HFFc6 (cell line): ENCODE data around the gene CSMD2. TPM values are rescaled to one million over a fixed set of nuclear protein-coding genes. Genes with fewer than 3 reads are reported as not detected.

ENCODE experiments used
- DNase-seq: peaks from one replicate; pipeline ENCODE4 v3.0.0-alpha.2; 2018
- H3K27ac Mint-ChIP-seq: 2 replicates; pipeline ENCODE4 v1.8.0; 2020; ENCODE audit warnings: mild to moderate bottlenecking, mixed read lengths
- H3K27me3 Mint-ChIP-seq: 2 replicates; pipeline ENCODE4 v1.8.0; 2021; ENCODE audit warnings: mild to moderate bottlenecking, moderate library complexity, mixed read lengths; ENCODE audit not compliant: insufficient read depth
- H3K36me3 Mint-ChIP-seq: 2 replicates; pipeline ENCODE4 v1.8.0; 2021; ENCODE audit warnings: low read depth, mixed read lengths
- H3K4me1 Mint-ChIP-seq: 2 replicates; pipeline ENCODE4 v1.8.0; 2020; ENCODE audit warnings: low read depth, mixed read lengths
- H3K4me3 Mint-ChIP-seq: 2 replicates; pipeline ENCODE4 v1.8.0; 2020; ENCODE audit warnings: mild to moderate bottlenecking, moderate library complexity, mixed read lengths
- H3K9me3 Mint-ChIP-seq: 2 replicates; pipeline ENCODE4 v1.8.0; 2020; ENCODE audit warnings: mild to moderate bottlenecking, mixed read lengths
- total RNA-seq, 6 experiments: library from RNA; stranded (reverse); fragmentation: NEBNext Ultra II Directional; extraction: Animal tissue kit (Norgen Biotek cat#: 25700); gene quantifications; 2 replicates in 1 of 6; 3 replicates in 5 of 6; pipeline ENCODE4 v1.2.3, GENCODE V29; 2021
- TF ChIP-seq, protein P1 (sequence below): fragments of 200-600 bp; sonication (generic); IDR thresholded peaks from 2 replicates; pipeline ENCODE4 v1.5.0; 2021; ENCODE audit warnings: antibody characterized with exemption, mild to moderate bottlenecking

CSMD2 gene
- total RNA-seq, 6 experiments from 2014 or later, result 0.77 to 3.2 (median 1.2) TPM

DNA sequence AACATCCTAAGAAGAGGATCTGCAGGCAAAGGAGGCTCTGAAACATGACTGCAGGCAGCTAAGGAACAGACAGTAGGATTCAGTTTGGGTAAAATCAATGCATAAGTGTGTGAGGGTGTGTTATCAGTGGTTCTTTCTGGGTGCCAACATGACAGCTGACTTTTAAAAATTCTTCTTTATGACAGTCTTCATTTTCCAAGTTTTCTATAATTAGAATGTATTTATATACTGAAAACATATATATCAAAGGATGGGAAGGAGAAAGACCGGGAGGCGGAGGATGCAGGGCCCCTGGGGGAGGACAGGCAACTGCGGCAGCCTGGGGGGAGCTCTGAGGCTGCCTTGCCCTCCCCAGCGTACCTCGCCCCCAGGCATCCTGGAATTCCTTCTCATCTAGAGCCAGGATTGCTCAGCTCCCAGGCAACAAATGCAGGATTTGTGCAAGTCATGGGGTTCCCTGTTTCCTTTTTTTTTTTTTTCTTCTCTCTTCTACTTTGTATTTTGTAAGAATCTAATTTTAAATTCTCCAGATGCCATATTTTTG, 104.8 kb downstream of the CSMD2 start:
- Mint-ChIP-seq H3K27ac (no peak overlapping the region), H3K4me3 (no peak overlapping the region), H3K9me3 (peaks cover 23% of the 10 kb centered on the region), H3K36me3 (peaks cover 5% of the 10 kb centered on the region; the same call in 1 of the 2 replicates), H3K4me1 (no peaks in the 10 kb centered on the region), H3K27me3 (peaks cover 6% of the 10 kb centered on the region)
- no peak for DNase-seq
- TF ChIP-seq, protein P1, sequence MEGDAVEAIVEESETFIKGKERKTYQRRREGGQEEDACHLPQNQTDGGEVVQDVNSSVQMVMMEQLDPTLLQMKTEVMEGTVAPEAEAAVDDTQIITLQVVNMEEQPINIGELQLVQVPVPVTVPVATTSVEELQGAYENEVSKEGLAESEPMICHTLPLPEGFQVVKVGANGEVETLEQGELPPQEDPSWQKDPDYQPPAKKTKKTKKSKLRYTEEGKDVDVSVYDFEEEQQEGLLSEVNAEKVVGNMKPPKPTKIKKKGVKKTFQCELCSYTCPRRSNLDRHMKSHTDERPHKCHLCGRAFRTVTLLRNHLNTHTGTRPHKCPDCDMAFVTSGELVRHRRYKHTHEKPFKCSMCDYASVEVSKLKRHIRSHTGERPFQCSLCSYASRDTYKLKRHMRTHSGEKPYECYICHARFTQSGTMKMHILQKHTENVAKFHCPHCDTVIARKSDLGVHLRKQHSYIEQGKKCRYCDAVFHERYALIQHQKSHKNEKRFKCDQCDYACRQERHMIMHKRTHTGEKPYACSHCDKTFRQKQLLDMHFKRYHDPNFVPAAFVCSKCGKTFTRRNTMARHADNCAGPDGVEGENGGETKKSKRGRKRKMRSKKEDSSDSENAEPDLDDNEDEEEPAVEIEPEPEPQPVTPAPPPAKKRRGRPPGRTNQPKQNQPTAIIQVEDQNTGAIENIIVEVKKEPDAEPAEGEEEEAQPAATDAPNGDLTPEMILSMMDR, result no peak

DNA sequence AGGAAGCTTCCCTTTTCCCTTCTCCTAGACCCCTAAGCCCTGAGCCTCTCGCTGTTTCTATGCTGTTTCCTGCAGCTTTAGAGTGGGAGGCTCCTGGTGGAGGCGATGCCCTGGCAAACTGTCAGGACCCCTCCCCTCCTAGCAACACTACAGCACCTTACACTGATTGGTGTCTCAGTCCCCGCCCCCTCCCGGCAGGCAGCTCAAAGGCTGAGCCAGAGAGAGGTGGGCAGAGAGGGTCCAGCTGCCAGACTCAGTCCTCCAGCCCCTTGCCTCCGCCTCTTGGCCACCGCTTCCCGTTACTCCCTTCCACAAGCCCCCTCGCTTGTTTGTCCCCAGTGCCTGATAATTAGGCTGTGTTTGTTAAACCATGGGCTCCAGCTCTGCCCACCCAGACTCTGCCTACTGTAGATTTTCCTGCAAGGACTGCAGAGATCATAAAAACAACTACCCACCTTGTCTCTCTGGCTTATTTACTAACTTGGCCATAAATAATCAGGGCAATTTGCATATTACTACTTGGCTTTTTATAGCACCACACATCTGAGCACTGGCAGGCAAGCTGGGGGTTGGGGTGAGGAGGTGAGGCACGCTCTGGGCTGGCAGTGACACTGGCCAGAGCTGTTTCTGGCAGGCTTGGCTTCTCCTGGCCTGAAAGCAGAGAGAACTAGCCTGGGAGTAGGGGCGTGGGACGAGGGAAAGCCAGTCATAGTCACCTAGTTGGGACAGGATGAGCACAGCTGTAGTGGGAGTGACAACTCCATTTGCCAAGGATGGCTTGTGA, 107.5 kb downstream of the CSMD2 start:
- no peaks in the 10 kb centered on the region for H3K4me1 Mint-ChIP-seq
- peaks cover 14% of the 10 kb centered on the region for H3K9me3 Mint-ChIP-seq
- TF ChIP-seq, protein P1, result no peak
- no peaks in the 10 kb centered on the region; the same call in 1 of the 2 replicates for H3K36me3 Mint-ChIP-seq
- no peak overlapping the region for H3K27ac Mint-ChIP-seq
- no peak for DNase-seq
- H3K4me3 Mint-ChIP-seq, result no peak overlapping the region
- H3K27me3 Mint-ChIP-seq, result peaks cover 6% of the 10 kb centered on the region

DNA sequence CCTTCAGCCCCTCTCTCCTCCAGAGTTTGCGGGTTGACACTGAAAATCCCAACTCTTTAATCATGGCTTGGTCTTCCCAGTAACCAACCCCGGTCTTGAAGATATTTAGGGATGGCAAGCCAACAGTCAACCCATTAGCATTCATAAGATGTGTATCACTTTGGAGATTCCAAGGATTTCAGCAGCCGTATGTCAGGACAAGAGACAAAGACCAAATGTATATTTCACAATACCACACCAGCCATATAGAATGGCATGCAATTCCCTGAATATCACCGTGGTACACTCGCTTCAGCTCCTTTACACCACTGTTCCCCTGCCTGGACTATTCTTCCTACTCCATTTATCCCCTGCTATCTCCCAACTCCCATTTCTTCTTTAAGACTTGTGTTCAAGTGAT, 109.2 kb downstream of the CSMD2 start:
- TF ChIP-seq, protein P1, result no peak

DNA sequence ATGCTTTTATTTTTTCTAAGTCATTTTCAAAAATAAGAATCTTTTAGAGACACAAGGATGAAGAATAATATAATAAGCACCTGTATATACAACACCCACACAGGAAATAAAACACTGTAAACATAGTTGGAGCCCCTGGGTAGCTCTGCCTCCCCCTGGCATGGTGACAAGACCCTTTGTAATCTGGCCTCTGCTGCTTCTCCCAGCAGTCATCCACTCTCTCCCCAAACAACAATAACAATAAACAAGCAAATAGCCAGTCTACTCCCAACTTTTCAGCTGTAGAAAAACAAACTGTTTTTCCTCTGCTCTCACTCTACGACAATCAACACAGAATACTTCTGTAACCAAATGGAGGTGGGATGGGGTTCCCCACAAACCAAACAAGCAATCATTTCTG, 110.1 kb downstream of the CSMD2 start:
- H3K4me1 Mint-ChIP-seq, result no peaks in the 10 kb centered on the region
- DNase-seq, result no peak
- no peaks in the 10 kb centered on the region for H3K36me3 Mint-ChIP-seq
- peaks cover 19% of the 10 kb centered on the region for H3K9me3 Mint-ChIP-seq
- TF ChIP-seq, protein P1, result no peak
- no peak overlapping the region for H3K27ac Mint-ChIP-seq
- H3K4me3 Mint-ChIP-seq, result no peak overlapping the region
- peaks cover 6% of the 10 kb centered on the region for H3K27me3 Mint-ChIP-seq

More for the DNA sequence above, 109.2 kb downstream of the CSMD2 start:
- H3K4me1 Mint-ChIP-seq, result no peaks in the 10 kb centered on the region
- peaks cover 6% of the 10 kb centered on the region for H3K27me3 Mint-ChIP-seq
- DNase-seq, result no peak
- peaks cover 10% of the 10 kb centered on the region for H3K9me3 Mint-ChIP-seq
- no peak overlapping the region for H3K27ac Mint-ChIP-seq
- no peaks in the 10 kb centered on the region for H3K36me3 Mint-ChIP-seq
- H3K4me3 Mint-ChIP-seq, result no peak overlapping the region

DNA sequence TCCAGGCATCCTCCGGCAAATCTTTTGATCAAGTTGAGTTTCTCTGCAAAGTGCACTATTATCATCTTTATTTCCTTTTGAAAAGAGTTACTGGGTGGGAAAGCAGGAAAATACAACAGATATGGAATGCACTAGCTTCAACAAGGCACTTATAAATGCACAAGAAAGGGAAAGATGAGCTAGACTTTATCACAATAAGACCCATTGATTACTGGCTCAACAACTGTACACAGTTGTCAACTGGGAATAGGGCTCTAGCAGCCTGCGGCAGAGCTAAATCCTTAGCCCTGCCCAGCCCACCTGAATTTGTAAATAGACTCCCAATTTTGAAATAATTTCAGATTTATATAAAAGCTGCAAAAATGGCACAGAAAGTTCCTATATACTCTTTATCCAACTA, 111.4 kb downstream of the CSMD2 start:
- no peak for DNase-seq
- TF ChIP-seq, protein P1, result no peak
- Mint-ChIP-seq H3K36me3 (no peaks in the 10 kb centered on the region), H3K4me1 (no peaks in the 10 kb centered on the region), H3K9me3 (peaks cover 21% of the 10 kb centered on the region), H3K4me3 (no peak overlapping the region), H3K27ac (no peak overlapping the region), H3K27me3 (peaks cover 6% of the 10 kb centered on the region)
